ENCODE results near the gene IQGAP2.
"Not testable (repeated sequence)": the region's sequence is repeated elsewhere in the genome, so short reads cannot be mapped to it uniquely, and the experiment has no call there.

The IQGAP2 gene

DNA sequence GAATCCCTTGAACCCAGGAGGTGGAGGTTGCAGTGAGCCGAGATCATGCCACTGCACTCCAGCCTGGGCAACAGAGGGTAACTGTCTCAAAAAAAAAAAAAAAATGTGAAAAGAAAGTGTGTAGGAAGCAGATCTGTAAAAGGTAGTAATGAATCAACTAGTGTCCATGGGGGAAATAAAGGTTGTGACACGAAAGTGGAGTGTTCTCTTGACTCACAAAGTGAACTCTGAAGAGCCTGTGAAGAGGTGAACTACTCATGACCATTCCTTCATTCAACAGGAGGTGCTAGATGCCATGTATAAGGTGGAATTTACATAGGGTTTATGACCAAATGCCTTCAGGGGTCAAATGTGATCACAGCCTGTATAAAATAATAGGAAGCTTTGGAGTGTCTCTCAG is 12.8 kb downstream of the IQGAP2 start:
- DNase-seq = no peak

DNA sequence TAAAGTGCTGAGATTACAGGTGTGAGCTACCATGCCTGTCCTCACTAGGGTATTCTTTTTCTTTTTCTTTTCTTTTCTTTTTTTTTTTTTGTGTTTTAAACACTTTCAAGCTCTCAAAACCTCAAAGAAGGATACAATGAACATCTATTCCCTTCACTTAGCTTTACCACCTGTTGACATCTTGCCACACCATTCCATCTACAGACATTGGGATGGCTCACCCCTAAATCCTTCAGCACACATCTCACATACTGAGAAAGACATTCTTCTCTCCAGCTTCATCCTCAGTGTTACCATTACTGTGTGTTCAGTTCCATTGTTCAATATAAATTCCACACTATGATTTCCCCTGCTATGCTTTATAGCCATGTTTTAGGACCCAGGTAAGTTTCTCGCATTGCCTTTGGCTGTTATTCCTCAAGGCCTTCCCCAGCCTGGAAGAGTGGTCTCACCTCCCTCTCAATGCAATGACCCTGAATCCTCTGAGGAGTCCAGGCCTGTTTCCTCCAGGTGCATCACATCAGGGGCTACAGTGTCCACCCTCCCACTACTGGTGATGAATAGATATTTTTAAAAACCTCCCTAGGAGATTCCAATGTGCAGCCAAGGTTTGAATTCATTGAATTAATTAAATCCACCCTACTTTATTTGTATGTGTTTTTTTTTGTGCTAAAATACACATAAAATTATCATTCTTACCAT is 16.7 kb downstream of the IQGAP2 start:
- DNase-seq = no peak

DNA sequence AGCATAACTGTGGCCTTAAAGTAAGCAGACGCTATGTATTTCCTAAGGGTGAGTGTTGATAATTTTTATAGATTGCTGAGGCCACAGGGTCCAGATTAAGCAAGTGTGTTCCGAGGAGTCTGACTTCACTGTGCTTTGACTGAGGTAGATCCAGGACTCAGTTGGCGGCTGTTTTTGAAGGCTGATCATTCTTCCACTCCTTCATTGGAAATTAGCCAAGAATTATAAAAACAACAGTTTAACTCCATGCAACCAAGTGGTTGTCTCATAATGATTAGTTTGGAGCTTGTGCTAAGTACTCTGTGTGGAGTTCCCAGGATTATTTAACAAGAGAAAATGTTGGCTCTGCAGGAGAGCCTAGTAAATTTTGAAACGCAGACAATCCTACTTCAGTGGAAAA is 19.1 kb downstream of the IQGAP2 start:
- no peak for DNase-seq

DNA sequence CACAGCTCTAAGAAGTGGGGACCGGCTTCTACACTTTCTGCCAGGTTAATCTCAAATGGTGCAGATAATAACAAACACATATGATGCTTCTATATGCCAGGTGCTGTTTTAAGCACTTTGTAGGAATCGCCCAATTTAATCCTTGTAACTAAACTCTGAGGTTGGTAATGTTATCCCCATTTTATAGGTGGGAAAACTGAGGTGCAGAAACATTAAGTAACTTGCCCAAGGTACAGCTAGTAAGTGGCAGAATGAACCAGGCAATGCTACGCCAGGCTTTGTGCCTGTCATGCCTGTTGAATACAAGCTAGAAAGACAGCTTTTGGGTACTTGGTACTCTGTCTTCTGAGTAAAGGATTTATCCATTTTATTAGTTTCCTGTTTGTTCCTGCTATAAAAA is 19.7 kb downstream of the IQGAP2 start:
- DNase-seq = no peak

- no peak for DNase-seq
Measured at GRCh38 chr5:76425146-76425545, 22.1 kb downstream of the IQGAP2 start.

DNA sequence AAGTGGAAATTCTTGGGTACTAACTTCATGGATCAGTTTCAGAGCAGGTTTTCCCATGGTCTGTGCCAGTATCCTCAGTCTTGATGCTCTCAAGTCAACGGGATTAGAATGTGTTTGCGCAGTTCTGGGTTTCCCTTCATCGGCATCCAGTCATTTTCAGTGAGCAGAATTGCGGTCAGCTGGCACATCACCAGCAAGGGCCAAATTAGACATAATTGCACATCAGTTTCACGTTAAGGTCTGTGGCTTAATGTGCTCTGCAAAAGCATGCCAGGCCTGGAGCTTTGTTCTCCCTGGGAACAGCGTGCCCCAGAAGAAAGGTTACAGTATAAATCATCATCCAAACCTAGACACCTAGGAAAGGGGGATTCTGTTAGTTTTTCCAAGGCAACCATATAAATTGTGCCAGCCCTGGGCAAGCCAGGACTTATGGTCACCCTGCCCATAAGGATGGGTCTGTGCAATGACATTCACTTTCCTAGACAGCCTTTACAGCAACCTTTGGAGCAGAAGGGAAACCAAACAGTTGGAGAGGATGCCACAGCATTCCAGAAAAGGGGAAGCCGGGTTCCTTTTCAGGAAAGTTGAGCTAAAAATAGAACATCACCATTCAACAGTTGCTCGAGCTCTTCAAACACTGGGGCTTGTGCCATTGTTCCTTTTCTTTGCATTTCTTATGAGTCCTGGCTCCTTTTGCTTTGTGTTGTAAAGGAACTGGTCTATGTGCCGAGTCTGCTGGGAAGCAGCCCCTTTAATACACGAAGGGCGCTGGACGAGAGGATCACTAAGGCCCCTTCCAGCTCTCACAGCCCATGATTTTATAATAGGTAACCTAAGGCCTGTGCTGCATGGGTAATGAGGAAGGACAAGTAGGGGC is 23.1 kb downstream of the IQGAP2 start:
- DNase-seq = no peak

- DNase-seq = no peak
Measured at GRCh38 chr5:76427206-76428140, 24.4 kb downstream of the IQGAP2 start.

DNA sequence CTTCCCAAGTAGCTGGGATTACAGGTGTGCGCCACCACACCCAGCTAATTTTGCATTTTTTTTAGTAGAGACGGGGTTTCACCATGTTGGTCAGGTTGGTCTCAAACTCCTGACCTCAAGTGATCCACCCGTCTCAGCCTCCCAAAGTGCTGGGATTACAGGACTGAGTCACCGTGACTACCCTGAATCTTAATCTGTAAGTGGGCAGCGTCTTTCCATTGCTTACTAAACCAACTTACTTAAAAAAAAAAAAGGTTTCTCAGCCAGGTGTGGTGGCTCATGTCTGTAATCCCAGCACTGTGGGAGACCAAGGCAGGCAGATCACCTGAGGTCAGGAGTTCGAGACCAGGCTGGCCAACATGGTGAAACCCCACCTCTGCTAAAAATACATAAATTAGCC is 25.5 kb downstream of the IQGAP2 start:
- DNase-seq = not testable (repeated sequence)

- DNase-seq = no peak
Measured at GRCh38 chr5:76433261-76433660, 30.2 kb downstream of the IQGAP2 start.

DNA sequence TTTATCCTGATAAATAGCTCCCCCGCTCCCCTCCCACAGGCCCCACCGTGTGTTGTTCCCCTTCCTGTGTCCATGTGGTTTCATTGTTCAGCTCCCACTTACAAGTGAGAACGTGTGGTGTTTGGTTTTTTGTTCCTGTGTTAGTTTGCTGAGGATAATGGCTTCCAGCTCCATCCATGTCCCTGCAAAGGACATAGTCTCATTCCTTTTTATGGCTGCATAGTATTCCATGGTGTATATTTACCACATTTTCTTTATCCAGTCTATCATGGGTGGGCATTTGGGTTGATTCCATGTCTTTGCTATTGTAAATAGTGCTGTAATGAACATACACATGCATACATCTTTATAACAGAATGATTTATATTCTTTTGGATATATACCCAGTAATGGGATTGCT is 34.4 kb downstream of the IQGAP2 start:
- DNase-seq = not testable (repeated sequence)

DNA sequence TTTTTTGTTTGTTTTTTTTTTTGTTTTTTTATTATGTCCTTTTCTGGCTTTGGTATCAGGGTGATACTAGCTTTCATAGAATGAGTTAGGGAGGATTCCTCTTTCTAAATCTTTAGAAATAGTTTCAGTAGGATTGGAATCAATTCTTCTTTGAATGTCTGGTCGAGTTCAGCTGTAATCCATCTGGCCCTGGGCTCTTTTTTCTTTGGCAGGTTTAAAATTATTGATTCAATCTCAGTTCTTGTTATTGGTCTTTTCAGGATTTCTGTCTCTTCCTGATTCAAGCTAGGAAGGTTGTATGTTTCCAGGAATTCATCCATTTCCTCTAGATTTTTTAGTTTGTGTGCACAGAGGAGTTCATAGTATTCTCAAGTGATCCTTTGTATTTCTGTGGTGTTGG is 34.9 kb downstream of the IQGAP2 start:
- DNase-seq = no peak

DNA sequence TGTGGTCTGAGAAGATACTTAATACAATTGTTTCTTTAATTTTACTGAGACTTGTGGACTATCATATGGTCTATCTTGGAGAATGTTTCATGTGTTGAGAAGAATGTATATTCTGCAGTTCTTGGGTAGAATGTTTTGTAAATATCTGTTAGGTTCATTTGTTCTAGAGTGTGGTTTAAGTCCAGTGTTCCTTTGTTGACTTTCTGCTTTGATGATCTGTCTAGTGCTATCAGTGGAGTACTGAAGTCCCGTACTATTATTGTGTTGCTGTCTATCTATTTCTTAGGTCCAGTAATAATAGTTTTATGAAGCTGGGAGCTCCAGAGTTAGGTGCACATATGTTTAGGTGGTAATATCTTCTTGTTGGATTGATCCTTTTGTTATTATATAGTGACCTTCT is 36.1 kb downstream of the IQGAP2 start:
- no peak for DNase-seq

DNA sequence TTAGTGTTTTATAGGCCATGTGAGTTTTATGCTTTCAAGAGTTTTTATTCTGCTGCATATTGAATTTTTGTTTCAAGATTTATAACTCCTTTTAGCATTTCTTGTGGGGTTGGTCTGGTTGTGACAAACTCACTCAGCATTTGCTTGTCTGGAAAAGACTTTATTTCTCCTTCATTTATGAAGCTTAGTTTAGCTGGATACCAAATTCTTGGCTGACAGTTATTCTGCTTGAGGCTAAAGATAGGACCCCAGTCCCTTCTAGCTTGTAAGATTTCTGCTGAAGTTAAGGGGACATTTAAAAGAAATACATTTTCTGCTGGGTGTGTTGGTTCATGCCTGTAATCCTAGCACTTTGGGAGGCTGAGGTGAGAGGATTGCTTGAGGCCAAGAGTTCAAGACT is 36.8 kb downstream of the IQGAP2 start:
- no peak for DNase-seq

DNA sequence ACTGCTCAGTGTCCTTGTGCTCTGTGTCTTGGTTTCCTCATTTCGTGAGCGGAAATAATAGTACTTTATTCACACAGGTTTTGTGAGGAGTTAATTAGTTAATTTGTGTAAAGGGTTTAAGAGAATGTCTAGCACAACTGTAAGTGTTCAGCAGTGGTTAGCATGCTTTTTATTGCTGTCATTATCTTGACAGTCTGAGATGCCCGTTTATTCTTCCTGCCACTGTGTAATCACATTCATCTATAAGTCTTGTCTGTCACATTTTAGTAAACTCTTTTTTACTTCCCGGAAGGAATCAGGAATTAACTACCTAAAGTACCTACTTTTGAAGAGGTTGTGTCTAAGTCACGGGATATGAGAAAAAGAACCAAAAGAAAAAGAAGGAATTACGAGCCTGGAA is 38.0 kb downstream of the IQGAP2 start:
- no peak for DNase-seq

- DNase-seq = no peak
Measured at GRCh38 chr5:76441890-76442673, 39.0 kb downstream of the IQGAP2 start.

- DNase-seq = no peak
Measured at GRCh38 chr5:76443066-76443800, 40.1 kb downstream of the IQGAP2 start.

DNA sequence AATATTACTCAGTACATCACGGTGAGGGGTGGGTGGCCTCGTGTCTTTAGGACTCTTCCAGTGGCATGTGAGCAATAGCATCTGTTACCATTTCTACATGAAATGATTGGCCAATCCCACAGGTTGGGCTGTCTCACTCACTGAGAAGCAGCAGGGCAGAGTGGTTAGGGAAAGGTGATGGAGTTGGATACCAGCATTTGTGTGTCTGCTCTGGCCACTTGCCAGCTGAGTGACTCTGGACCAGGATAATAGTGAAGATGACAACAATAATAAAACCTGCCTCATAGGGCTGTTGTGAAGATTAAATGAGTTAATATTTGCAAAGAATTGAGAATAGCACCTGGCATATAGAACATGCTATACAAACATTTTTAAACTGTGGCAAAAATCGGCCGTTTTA is 42.0 kb downstream of the IQGAP2 start:
- no peak for DNase-seq

DNA sequence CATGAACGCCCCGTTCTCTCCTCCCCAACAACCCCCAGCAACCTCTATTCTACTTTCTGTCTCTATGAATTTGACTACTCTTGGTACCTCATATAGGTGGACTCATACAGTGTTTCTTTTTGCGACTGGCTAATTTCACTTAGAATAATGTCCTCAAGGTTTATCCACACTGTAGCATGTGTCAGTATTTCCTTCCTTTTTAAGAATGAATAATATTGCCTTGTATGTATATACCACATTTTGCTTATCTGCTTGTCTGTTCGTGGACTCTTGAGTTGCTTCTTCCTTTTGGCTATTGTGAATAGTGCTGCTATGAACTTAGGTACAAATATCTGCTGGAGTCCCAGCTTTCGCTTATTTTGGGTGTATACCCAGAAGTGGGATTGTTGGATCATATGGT is 42.7 kb downstream of the IQGAP2 start:
- DNase-seq = no peak

- DNase-seq = no peak
Measured at GRCh38 chr5:76446776-76447175, 43.7 kb downstream of the IQGAP2 start.

GRCh38 chr5:76449606-76450005 is 46.5 kb downstream of the IQGAP2 start:
- DNase-seq = no peak

DNA sequence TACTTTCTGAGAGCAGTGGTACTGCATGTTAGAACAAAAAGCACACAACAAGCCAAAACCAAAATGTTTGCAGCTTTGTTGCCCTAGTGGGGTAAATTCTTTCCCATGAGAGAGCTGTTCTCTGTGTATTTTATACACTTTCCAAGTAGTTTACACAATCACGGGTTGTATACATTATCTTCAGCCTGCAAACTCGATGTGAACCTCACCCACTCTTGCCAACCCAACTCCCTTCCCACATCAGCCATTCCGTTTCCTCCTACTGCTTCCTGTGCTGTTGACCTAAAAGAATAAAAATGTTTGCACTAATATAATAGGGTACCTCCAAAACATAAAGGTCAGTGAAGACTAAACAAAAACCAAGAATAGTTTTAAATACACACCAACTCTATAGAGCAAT is 47.0 kb downstream of the IQGAP2 start:
- no peak for DNase-seq

All from NCI-H2029 treated with DMSO at 0.1 percent for 48 hours (cell line).